Germinal center (tissue), 1 donor: ENCODE results near the gene FBXL7.

Experiments used
- DNase-seq: peaks from one replicate; pipeline ENCODE4 v3.0.0; 2012; ENCODE audit warnings: mixed read lengths, low spot score

FBXL7 gene

DNA sequence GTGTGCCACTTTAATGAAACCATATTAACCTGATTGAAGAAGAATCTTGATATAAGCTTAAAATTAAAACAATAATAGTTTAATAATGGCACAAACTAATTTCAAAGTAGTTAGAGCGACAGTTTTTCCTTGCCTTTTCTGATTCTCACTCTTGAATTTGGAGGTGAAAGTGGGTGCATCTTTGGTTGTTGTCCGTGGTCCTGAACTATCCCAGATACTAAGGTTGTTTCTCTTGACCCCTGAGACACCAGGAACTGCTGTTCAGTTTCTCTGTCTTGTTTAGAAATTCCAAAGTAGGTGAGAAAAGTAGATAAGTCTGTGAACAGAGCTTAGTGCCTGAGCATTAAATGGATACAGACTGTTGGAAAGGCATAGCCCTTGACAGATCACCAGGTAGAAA lies 274.7 kb downstream of the FBXL7 start:
- no peak for DNase-seq

DNA sequence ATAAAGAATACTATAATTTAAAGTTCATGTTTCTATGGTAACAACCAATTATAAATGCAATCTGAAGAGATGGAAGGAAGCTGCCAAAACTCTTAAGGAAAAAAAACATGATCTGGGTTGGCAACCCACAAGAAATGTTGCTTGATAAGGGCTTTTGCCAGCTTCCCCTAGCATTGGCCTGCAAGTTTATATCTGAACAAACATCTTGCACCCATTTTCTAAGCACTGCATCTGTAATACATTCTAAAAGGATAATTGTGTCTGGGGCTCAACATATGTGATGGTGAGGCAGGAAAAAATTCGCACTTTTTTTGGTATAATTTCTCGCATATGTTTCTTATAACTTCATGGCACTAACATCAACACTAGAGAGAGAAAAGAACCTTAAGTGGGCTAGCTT lies 276.4 kb downstream of the FBXL7 start:
- DNase-seq: no peak

DNA sequence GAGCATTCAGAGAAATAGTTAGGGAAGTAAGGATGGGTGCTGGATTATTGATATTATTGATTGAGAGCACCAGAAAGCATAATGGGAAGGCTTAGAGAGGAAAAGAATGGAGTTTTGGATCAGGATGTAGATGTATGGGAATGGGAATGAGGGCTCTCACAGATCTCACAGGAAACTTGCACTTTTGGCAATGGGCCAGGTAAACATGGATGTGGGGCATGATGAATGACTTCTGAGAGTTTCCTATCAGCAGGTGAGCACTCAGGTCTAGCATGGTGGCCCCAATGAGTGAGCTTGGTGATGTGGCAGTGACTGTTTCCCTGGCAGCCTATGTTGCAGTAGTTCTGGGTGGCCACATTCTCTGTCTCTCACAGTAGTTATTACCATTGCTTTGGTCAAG lies 283.8 kb downstream of the FBXL7 start:
- DNase-seq: no peak

DNA sequence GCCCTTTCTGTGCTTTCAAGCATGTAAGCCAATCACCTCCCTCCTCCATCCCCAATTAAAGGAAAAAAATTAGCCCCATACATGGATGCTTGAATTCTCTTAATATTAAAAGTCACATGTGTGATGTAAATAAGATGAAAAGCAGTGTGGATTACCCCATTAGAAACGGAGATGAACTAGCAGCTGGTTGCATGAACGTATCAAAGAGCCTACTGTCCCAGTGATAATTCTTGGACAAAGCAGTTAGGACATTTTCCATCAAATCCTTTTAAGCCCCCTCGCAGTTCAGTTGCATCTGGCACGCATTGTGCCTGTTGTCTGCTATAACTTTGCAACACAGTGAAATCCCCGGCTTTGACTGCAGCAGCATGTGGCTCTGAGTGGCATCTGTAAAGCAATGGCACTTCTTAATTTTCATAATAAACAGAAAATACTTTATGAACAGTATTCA lies 285.6 kb downstream of the FBXL7 start:
- DNase-seq: no peak

DNA sequence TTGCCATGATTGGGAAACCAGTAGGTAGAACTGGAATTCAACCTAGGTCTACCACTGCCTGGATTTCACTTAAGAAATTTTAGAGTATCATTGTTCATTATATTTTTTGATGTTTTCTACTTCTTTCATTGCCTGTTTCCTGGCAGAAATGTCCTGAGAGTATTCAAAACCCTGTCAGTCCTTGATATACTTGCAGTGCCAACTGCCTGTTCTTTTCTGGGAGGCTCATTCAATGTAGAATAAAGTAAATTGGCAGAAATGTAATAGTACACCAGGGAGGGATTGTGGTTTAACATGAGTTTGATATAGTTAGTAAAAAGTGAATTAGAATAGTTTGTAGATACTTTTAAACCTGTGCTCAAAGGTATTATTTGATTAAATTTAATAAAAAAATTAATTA lies 286.3 kb downstream of the FBXL7 start:
- no peak for DNase-seq

DNA sequence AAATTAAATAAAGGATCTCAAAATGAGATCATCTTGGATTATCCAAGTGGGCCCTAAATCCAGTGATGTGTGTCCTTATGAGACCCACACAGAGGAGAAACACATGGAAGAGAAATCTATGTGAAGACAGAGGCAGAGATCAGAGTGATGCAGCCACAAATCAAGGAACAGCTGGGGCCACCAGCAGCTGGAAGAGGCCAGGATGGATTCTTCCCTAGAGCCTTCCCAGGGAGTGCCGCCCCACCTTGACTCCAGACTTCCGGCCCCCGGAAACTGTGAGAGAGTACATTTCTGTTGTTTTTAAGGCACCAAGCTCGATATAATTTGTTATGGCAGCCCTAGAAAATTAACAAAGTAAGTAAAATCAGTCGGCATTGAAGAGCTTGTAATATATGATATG lies 286.9 kb downstream of the FBXL7 start:
- DNase-seq: no peak

DNA sequence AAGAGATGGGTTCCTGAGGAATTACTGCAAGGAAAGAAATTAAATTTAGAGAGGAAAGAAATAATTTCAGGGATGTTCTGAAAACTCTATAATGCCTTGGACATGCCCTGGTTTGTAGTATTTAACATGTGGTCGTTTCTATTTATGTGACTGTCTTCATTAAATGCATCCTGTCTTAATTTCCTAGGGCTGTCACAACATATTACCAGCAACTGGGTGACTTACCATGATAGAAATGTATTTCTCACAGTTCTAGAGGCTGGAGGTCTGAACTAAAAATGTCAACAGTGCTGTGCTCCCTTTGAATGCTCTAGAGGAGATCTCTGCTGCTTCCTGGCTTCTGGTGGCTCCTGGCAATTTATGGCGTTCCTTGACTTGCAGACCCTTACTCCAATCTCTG lies 287.7 kb downstream of the FBXL7 start:
- no peak for DNase-seq

DNA sequence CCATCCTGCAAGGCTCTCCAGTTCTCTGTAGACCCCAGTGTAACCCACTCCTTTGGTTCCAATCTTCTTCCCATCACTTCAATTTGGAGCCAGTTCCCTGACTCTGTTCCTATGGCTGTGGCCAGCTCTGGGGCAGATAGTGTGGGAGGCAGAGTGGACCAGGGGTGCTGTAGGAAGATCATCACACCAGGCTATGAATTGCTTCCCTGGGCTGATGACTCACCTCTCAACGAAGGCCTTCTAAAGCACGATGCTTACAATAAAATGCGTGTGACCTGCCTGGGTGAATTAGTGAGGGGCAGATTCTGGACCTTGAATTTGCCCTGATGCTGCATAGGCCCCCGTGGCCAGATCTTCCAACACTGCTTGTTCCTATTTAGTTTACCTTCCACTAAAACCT lies 289.7 kb downstream of the FBXL7 start:
- DNase-seq: no peak

DNA sequence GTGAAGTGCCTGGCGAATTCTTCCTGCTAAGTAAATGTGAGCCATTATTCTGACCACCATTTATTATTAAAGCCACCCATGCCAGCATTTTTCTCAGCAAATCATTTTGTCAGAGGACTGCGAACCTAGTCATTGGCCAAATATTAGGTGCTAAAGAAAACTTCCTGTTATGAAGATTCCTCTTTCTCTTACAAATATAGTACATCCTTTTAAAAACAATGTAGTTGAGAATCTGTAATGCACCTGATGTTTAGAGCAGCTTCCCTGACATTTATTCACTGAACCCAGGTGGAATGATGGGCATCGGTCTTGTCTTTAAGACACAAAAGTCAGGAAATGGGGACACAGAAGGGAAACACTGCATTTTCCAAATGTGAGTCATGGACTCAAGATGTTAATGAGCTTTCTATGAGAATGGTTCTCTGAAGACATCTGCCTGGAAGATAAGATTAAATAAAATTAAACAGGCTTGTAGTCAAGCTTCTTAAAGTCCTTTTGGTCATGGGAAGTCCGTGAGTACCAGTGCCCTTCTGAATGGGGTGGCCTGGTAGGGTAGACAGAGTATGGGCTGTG lies 290.6 kb downstream of the FBXL7 start:
- DNase-seq: no peak

DNA sequence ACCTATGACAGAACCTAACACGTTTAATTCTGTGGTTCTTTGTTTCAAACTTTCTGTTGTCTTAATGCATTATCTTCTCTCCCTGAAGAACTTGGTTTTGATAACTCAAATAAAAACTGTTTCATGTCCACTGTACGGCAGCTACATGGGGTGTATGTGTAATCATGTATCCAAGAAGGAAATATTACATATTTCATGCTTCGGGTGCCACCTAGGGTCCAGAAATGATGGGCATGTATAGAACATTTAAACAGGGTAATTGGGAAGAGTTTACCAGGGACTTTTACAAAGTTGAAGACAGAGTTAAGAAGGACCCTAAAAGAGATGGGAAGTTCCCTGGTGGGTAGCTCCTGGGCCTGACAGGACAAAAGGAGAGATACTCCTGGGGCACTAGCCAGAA lies 291.3 kb downstream of the FBXL7 start:
- DNase-seq: no peak

DNA sequence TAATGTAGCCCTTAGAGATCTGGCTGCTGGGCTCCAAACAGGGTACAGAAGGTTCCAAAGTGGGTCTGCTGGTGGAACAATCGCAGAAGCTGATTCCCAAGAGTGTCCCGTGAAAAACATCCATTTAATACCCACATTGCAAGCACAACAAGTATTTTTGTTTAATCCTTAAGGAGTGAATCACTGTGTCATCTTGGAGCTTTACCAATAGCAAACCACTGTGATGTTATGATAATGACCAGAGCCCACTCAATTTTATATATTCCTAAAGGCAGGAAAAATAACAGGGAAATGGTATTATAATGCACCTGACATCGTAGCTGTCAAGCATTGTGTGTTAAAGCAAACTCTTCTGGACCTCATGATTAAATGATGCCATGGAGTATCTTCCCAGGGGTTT lies 291.9 kb downstream of the FBXL7 start:
- no peak for DNase-seq

DNA sequence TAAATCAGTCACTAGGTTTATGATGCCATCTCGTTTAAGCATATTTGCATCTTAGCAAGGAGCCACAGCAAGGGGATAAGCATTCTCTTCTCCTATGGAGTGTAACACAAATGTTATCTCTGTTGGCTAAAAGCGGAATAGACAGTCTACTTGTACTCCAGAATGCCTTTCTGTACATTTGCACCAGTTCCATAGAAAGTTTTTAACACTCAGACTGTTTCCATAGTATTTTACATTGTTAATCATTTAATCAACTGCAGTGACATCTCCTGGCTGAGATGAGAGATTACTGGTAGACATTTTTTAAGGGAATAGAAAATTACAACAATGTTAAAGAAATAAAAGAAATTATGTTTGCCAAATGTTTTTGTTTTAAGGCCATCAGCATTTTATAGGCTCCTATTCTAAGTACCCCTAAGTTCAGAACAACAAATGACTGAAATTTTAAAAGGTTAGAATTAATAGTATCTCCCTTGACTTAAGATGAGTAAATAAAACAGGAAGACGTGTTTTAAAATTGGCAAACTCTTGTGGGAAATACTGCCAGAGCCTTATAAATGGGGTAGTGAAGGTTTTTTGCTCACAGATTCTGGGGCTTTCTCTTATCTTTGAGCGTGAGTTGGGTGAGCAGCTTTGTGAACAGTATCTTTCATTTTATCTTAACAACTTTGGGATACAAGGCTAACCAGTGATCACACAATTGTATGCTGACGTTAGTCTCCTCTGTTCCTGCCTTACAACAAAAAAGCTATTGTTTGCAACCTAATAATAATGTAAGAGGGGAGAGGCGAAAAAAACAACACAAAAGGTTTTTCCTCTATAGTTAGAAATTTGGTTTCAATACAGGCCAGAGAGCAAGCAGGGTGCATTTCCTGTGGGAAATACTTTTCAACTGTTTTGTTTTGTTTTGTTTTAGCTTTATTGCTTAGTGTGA lies 294.3 kb downstream of the FBXL7 start:
- no peak for DNase-seq

DNA sequence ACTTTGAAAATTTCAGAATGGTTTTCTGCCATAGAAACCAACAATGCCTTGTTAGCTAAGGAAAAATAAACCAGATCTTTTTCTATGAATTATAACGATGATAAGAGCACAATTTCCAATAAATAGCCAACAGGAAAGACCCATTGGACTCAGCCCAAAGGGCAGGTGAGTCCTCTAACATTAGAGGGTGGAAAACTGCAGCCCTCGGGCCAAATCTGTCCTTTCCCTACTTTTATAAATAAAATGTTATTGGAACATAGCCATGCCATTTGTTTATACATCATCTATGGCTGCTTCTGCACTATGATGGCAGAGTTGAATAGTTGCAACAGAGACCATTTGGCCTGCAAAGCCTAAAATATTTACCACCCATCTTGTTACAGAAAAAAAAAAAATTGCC lies 296.1 kb downstream of the FBXL7 start:
- no peak for DNase-seq

DNA sequence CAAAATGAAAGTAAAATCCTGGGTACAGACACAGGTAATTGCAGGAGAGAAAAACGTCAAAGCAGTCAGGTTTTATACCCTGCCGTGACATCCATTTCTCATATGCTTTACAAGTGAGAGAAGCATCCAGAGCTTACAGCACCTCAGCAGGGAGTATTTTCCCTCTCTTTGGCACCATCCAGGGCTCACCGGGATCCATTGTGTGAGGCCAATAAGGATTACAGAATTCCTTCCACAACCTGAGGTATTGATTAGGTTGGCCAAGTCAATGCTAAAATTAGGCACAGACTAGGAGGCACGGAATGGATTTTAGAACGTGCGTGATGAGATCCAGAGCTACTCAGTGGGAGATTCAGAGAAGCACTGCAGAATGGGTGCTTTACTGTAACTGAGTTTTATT lies 296.6 kb downstream of the FBXL7 start:
- DNase-seq: no peak

DNA sequence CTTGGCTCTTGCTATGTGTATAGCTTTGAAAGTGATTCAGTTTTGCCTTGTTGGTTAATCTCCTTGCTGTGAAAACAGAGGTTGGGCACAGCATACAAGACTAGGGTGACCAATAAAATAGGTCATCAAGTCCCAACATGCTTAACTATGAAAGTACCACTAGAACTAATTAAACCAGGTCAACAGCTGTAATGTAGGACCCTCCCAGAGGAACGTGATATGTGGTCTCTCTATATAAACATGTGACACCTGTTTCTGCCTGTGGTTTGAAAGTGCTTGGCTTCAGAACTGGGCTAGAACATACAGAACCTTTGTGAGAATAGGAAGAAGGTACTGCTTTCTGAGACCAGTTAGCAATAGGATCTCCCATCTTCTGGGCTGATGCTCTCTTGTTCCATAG lies 297.1 kb downstream of the FBXL7 start:
- no peak for DNase-seq

DNA sequence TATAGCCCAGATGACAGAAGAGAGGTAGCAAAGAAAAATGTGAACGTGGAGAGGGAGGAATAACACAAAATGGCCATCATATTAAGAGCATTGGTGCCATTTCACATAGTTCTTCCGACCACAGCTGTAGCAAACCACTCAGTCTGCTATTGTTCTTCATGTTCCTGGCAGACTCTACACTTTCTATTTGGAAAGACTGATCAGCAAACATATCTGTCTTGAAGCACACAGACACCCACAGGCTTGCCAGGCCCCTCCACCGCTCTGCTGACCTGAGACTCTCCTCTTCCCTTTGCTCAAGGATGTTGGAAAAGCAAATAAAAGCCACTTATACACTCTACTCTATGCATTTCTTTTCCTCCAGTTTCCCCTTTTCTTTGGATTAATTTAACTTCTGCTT lies 298.0 kb downstream of the FBXL7 start:
- DNase-seq: no peak

DNA sequence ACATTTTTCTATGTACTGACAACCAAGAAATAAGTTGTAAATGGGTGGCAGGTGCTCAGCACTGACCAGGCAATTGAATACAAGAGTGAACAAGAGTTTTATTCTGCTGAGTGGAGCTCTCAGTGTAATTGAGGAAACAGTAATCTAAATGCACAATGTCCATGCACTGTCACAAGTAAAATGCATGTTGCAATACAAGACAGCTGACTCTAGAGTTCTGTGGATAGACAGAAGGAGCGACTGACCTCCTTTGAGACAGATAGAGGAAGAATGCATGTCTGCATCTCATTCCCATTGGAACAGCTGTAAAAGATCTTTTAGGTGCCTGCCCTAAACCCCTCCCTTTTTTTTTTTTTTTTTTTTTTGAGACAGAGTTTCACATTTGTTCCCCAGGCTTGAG lies 299.0 kb downstream of the FBXL7 start:
- no peak for DNase-seq

DNA sequence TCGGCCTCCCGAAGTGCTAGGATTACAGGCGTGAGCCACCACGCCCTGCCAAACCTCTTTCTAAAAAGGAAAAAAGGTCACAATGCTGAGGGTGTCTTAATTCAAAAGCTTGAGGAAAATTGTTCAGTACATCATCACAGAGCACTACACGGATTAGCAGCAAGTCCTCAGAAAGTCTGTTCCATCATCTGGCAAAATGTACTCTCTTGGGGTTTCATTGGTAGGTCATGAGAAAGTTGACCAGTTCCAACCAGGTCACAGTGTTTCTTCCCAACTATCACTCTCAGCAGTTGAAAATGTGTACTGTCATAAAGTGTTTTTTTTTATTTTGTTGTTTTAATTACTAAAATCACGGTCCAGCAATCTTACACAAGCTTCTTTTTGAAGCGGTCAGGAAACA lies 299.6 kb downstream of the FBXL7 start:
- no peak for DNase-seq

DNA sequence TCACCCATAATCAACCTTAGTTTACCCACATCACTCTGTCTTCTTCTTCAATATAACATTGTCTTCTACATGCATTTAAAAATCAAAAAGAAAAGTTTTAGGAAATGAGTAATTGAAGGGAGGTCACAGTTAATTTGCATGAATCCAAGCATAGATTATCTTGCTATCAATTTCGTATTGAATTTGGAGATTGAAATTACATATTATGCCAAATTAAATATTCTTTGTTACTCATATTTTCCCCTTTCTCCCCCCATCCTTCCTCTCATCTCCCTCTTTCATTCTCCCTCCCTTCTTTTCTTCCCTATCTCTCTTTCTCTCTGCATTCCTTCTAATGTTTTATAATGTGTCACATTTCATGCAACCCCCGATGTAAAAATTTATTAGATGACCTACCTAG lies 303.3 kb downstream of the FBXL7 start:
- DNase-seq: no peak

DNA sequence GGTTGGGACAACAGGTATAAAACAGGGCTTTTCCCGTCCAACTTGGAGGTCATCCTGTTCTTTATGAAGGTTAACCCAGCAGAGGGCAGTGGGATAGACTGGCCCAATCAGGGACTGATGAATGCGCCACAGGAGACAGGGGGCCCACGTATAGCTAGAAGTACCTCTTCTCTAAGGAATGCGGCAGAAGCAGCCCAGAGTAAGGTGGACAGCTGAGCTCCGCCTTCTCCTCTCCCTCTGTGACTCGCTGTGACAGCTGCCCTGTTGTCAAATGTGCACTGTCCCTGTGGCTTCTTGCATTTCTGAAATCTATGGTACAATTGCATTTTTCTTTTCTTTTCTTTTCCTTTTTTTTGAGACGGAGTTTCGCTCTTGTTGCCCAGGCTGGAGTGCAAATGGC lies 306.6 kb downstream of the FBXL7 start:
- no peak for DNase-seq

DNA sequence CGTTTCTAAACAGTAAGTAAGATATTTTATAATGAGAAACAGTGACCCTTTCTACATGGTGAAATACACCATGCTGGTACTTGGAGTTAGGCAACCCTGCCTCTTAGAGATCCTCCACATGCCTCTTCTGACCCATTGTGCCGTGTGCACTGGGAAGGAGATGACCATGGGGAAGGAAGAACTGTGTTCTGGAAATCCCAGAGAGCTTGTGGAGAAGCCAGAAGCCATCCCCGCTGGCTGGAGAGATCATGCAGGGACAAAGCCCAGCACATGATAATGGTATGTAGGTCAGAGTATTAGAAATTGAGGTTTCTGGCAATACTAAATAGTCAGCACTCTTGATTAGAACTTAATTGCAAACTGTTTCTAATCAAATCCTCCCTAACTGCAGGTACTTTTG lies 307.3 kb downstream of the FBXL7 start:
- no peak for DNase-seq

DNA sequence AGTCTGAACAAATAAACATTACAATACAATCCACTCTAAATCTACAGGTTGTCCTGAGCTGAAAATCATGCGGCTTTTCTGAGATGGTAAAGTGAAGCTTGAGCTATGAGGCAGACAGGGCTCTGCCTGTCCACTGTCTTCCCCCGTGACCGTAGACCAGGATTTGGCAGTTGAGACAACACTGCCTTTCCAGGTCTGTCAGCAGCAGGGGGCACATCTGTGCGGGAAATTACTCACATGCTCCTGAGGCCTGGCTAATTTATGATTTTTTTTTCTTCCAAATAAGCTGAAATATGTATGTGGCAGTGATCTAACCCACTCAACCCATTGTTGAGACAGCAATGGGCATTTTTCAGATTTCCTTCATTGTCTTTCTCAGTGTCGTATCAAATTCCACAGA lies 307.9 kb downstream of the FBXL7 start:
- DNase-seq: no peak

DNA sequence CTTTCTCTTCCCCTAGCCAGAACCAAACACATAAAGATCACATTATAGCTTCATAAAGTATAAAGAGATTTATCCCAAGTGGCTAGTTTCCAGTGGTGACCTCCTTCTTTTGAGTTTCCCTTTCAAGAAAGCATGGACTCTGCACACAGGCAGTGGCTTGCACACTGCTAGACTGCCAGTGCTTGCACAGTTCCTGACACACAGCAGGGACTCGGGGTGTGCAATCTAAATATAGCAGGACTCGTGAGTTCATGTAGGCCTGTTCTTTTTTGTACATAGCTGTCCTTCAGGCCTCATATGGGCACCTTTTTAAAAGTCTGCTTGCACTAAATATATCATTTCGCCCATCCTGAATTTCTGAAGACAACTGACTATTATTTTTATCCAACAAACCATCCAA lies 308.6 kb downstream of the FBXL7 start:
- DNase-seq: no peak

DNA sequence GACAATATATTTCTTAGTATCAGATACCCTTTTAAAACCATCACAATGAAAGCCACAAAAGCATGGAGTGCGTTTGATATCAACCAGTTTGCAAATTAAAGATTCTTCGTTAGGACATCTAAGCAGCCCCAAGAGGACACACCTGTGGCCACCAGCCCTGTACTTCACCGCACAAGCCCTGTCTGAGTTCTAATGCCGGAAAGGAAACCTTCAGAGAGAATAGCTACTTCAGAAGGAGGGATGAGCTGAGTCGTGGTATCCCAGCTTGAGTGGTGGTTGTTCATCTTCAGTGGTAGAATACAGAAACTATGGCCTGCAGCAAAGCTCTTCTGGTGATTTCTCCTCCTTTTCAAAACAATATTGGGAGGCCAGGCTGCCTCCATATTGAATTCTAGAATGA lies 319.6 kb downstream of the FBXL7 start:
- DNase-seq: no peak
